HG03460 (cell line): ENCODE data around the gene CHST4.
"Not testable (repeated sequence)": the region's sequence is repeated elsewhere in the genome, so short reads cannot be mapped to it uniquely, and the experiment has no call there.

Experiments
- ATAC-seq: cut with Tn5 transposase; IDR thresholded peaks from one replicate; pipeline ENCODE4 v1.9.1; 2021; ENCODE audit not compliant: unreplicated experiment

CHST4 gene

DNA sequence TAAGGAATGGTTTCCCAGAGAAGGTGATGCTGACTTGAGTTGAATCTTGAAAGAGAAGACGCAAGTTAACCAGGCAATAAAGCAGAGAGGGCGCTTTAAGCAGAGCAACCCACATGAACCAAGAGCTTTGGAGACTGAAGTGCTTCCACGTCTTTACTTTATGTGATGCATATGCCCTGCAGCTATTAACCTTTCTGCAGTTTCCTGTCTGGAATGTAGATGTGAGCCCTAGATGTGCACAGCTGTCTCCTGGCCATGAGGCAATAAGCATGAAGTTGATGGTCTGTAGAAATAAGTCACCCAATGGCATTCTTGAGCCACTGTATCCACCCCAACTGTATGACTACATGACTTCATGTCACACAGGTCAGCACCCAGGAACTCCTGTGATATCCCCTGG lies 5.7 kb upstream of the CHST4 start:
- ATAC-seq, result no peak

DNA sequence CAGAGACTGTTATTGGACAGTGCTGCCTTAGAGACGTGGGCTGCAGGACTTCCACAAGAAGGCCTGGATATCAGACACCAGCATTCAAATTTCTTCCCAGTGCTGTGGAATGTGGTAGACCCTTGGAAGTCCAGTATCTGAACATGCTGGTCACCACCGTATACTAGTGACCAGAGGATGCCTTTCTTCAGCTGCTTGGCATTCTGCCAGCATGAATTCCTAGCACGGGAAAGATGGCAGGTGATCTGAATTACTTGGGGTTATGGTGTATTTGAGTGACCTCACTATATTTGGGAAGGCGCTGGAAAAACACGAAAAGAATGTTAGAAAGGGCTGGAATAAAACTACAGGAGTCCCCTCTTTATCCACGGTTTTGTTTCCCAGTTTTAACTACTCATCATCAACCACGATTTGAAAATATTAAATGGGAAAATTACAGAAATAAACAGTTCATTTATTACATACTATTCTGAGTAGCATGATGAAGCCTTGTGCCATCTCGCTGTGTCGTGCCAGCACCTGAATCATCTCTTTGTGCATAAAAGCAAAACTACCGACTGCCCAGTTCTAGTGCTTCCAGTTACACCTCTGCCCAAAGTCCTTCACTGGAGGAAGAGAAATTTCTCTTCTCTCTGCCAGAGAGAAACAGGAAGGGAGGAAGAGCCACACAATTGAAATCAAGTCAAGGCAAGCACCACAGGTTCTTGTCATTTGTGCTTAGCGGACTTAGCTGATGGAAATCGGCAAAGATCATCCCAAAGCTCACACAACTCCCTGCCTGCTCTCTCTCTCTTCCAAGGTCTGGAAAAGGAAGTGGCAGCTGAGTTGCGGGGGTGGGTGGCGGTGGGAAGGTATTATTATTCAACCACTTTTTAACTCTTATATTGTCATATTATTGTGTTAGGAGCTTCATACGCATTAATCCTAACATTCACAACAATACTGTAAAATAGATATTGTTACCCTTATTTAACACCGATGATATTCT lies 1.4 kb upstream of the CHST4 start:
- no peak for ATAC-seq

DNA sequence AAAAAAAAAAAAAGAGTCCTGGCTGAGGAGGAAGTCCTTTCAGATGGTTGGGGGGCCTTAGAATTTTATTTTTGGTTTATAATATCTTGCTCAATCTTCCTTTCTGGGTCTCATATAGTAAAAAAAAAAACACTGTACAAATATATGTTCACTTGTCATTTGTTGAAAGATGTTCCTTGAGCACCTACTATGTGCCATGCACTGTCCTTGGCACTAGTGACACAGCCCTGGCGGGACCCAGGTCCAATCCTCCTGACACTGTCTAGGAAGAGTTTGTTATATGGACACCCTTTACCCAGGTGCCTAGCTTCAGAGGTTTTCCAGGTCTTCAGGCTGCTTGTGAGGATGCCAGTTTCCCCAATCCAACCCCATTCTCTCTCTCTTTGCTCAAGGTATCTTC lies 2.0 kb downstream of the CHST4 start:
- ATAC-seq, result no peak

DNA sequence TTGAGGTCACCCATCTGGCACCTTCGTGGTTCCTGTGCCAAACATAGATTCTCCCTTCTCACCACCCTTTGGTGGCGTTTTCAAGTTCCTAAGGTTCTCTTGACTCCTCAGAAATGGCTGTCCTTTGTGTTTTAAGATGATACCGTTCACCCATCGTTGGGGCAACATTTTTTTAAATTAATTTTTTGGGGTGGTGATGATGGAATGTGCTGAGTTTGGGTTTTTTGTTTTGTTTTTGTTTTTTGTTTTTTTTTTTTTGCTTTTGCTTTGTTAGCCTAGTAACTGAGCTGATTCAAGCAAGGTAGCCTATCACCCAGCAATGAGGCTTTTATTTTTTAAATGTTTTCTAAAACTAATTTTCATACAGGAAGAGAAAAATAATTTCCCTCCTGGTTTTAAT lies 2.6 kb downstream of the CHST4 start:
- no peak for ATAC-seq

DNA sequence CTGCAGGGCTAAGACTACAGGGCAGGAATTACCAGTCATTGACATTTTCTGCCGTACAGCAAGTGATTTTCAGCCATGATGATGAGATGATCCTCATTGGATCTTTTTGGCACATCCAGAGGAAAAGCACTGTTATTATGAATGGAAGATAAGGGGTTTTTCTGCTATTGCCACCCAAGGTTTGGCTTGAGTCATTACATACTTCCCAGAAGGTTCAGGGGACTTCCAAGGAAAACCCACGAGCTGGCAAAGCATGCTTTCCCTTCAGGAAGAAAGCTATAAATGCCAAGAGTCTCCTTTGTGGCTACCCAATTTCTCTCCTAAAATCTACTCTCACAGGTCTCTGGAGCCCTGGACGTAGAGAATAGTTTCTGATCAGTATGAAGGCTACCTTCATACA lies 6.1 kb downstream of the CHST4 start:
- no peak for ATAC-seq

DNA sequence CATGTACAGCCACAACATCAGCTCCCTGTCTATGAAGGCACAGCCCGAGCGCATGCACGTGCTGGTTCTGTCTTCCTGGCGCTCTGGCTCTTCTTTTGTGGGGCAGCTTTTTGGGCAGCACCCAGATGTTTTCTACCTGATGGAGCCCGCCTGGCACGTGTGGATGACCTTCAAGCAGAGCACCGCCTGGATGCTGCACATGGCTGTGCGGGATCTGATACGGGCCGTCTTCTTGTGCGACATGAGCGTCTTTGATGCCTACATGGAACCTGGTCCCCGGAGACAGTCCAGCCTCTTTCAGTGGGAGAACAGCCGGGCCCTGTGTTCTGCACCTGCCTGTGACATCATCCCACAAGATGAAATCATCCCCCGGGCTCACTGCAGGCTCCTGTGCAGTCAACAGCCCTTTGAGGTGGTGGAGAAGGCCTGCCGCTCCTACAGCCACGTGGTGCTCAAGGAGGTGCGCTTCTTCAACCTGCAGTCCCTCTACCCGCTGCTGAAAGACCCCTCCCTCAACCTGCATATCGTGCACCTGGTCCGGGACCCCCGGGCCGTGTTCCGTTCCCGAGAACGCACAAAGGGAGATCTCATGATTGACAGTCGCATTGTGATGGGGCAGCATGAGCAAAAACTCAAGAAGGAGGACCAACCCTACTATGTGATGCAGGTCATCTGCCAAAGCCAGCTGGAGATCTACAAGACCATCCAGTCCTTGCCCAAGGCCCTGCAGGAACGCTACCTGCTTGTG lies 10.7 kb downstream of the CHST4 start:
- ATAC-seq, result no peak

DNA sequence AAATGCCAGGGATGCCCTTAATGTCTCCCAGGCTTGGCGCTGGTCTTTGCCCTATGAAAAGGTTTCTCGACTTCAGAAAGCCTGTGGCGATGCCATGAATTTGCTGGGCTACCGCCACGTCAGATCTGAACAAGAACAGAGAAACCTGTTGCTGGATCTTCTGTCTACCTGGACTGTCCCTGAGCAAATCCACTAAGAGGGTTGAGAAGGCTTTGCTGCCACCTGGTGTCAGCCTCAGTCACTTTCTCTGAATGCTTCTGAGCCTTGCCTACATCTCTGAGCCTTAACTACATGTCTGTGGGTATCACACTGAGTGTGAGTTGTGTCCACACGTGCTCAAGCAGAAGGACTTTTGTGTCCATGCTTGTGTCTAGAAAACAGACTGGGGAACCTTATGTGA lies 11.4 kb downstream of the CHST4 start:
- ATAC-seq, result no peak

DNA sequence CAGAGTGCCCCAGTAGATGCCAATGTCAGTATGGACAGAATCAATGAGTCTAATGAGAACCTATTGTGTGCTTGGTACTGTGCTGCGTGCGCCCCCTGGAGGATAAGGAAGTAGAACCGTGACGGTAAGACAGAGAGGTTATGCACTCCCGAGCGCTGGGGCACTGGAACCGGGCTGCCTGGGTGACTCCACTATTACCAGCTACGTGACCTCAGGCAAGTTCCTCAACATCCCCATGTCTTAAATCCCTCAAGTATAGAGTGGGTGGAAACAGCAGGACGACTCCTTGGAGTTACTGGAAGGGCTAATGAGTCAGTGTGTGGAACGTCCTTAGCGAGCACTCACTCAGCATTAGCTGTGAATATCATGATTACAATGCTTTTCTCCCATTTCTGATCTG lies 16.2 kb downstream of the CHST4 start:
- peak; percentile 77 for ATAC-seq

DNA sequence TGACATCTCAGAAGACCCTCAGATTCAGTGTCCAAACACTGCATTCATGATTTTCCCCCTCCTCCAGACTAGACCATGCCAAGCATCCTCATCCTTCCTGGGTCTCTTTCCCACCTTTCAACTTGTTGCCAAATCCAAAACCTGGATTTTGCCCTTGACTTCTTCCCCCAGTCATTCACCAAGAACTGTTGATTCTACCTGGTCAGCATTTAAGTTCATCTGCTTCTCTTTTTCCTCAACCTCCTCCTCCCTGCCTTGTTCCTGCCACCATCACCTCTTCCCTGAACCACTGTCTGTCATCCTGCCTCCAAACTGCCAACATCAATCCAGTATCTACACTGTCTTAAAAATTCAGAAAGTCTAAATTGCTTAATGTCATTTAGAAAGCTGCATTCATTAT lies 20.9 kb downstream of the CHST4 start:
- no peak for ATAC-seq

DNA sequence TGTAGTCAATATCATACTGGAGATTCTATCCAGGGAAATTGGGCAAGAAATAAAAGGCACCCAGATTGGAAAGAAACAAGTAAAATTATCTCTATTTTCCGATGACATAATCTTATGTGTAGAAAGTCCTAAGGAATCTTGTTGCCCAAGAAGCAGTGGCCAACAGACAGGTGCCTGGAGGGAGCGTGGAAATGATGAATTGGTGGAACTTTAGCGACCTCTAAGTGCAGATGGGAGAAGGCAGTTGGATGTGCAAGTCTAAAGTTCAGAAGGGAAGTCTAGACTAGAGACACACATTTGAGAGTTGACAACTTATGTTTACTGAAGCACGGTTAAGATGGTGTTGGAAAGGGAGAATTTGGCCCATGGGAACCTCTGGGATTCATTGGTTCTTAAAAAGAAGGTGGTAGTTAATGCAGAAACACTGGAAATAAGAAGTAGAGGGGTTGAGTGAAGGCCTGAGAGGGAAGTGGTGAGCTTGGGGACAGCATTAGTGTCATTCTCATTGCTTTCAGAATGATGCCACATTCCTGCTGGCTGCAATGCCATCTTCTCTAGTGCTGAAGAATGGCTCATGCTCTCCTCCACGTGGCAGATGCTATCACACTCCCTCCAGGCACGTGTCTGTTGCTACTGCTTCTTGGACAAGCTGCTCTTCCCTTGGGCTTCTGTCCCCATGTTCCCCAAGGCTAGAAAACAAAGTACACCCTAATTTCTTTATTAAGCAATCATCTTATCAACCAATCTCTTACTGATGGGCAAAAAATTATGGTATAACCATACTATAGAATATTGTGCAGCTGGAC lies 26.7 kb downstream of the CHST4 start:
- ATAC-seq, result no peak

DNA sequence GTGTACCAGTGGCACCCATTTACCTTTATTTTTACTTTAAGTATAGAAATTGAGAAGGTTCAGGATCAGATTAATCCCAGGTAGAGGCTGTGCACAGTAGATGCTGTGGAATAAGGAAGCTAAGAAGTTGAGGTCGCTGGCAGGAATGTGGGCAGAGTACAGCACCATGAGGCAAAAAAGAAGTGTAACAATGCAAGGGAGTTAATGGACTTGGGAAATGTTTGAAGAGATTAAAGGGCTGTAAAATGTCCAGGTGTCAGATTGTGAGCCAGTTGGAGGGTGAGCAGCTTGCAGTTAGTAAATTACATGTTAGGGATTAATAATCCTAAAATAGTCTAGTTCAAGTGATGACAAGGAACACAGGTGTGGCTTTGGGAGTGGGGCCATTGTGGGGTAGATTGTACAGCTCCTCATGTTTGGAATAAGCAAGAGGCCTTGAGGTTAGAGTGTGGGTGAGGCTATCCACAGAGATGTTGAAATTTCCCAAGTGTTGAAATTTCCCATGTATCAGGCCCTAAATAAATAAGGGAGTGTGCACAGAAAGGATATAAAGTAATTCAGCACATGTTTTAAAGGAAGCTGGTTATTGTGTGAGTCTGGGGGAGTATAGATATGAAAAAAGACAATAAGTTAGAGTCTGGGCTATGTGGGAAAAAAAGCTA lies 29.1 kb downstream of the CHST4 start:
- ATAC-seq, result no peak

DNA sequence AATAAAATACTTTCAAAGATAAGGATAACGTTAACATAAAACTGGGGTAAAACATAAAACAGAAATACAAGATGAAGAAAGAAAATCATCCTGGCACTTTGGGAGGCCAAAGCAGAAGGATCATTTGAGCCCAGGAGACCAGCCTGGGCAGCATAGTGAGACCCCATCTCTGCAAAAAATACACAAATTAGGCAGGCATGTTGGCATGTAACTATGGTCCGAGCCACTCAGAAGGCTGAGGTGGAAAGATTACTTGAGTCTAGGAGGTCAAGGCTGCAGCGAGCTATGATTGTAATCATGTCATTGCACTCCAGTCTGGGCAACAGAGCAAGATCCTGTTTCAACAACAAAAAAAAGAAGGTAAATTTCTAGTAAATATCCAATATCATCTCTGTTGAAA lies 31.1 kb downstream of the CHST4 start:
- ATAC-seq, result no peak

DNA sequence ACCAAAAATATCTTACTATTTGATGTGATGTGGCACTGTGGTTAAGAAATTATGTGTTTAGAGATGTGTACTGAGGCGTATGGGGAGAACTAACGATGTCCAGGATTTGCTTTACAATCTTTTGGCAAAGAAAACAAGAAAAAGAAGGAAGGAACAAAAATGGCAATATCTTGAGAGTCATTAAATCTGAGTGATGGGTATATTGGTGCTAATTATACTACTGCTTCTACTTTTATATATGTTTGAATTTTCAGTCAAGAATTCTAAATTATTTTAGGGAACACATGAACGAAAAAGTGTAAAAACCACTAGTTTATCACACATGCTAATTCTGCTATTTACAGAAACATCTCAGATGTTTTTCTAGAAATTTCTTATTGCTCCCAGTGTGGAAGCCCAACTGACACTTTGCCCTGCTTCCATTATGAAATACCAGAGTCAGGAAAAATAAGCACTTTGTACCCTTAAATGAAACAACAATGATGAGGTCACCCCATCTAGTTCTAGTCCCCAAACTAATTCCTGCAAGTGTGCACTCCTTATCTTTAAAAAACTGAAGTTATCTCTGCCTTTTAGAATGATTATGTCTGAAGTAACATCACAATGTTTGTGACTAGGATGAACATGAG lies 31.8 kb downstream of the CHST4 start:
- no peak for ATAC-seq

DNA sequence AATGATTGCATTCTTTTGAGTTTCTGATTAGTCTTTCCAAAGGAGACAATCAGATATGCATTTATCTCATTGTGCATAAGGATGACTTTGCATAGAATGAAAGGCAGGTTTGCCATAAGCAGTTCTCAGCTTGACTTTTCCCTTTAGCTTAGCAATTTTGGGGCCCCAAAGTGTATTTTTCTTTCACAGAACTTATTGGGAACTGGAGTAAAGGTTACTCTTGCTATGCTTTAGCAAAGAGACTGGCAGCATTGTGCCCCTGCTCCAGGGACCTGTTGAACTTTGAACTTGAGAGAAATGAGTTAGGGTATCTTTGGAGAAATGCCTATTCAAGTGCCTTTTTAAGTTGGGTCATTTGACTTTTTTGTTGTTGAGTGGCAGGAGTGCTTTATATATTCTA lies 33.6 kb downstream of the CHST4 start:
- no peak for ATAC-seq

DNA sequence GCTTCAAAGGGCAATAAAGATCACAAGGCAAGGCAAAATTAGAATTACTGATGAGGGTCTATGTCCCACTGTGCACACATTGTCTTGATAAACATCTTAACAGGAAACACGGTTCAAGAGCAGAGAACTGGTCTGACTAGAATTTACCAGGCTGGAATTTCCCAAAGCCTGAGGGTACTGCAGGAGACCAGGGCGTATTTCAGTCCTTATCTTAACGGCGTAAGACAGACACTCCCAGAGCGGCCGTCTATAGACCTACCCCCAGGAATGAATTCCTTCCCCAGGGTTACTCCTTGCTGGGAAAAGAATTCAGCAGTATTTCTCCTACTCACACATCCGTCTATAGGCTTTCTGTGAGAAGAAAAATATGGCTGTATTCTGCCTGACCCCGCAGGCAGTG lies 35.7 kb downstream of the CHST4 start:
- not testable (repeated sequence) for ATAC-seq

DNA sequence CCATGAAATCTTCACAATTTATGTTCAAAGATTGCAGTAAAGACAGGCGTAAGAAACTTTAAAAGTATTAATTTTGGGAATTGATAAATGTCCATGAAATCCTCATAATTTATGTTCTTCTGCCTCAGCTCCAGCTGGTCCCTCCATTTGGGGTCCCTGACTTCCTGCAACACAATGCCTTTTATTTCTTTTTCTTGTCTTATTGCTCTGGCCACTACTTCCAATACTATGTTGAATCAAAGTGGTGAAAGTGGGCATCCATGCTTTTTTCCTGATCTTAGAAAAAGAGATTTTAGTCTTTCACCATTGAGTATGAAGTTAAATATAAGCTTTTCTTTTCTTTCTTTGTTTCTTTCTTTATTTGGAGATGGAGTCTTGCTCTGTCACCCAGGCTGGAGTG lies 36.3 kb downstream of the CHST4 start:
- ATAC-seq, result no peak

DNA sequence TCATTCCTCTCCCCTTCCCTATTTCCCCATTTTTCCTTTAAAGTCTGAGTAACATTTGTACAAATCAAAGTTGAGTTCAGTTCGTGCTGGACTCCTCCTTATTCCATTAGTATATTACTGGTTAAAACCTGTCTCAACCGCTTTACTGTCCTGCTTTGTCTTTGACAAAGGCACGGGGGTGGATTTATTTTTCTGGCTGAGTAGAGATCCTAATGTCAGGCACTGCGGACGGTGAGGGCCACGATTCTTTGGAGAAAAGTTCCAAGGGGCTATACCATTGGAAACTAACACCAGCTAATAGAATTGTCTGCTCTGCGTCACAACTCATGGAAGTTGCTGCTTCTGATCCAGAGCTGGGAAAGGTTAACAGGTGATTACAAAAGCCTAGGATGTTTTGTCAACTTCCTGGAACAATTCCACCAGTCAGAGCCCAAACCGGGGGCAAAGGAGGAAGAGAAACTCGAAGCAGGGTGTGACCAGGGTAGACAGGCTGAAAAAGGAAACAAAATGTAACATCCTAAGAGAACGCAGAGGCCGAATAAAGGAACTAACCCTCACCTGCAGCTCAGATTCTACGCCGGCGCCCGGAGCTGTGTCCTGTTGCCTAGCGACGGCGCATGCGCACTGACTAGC lies 38.2 kb downstream of the CHST4 start:
- peak; percentile 3 for ATAC-seq

DNA sequence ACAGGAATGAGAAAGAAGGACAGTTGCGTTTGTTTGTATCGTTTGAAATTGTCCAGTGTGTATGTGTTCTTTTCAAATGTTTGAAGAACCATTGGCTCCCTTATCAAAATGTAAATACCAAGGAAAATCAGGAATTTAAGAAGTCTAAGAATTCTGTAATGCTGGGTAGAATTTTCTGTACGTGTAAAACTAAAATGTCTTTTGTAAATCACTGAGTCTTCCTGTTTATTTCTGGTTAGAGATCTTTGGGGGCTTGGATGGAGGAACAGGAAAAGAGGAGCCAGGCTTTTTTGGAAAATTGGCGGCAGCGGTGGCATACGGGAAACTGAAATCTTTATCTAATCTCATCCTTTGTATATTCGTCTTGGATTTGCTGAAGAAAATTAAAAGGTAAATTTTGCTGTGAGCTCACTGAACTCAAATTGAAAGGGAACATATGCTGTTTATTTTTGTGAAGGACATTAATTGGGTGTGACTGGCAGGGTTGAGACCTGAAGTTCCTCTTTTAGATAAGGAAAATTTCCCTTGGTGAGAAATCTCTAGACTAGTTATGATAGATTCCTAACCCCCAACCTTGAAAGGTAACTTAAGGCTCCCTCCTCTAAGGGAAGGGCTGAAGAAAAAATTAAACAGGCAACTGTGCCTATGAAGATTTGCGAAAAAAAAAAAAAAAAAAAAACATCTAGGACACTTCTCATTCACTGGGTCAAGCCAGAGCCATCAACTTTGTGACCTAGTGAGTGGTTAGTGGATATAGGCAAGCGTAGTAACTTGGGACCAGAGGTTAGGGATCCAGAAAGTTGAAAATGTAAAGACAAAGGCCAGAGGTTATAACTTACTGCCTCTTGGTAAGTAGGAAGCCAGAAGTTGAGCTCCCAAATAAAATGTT lies 39.8 kb downstream of the CHST4 start:
- ATAC-seq, result no peak

DNA sequence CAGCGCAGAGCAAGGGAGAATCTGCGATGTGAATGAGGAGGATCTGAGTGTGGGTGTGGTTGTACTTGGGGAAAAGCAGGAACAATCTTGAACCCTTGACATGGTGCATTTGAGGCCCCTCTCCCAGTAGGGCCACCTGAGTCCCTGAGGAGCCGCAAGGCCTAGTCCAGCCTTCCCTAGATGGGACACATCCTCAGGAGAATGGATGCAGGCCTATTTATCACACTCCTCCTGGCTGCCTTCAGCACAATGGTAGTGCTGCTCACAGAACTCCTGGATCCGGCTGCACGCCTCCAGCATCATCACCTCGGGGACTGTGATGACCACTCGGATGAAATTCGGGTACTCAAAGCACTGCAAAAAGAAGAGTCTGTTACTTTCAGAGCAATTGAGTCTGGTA lies 41.7 kb downstream of the CHST4 start:
- no peak for ATAC-seq
